Transverse colon (tissue), 4 donors: ENCODE results near the gene SMYD5. TPM values are rescaled to one million over a fixed set of nuclear protein-coding genes. Genes with fewer than 3 reads are reported as not detected.

Source experiments
- DNase-seq: peaks from one replicate; pipeline ENCODE4 v3.0.0-alpha.2; 2019
- H3K27ac ChIP-seq, 4 donors: fragments of 200-600 bp; sonication (generic); 2 replicates each; pipeline ENCODE4 v1.5.1; 2016 to 2018; ENCODE audit warnings: inconsistent platforms in 4 of 4
- H3K27me3 ChIP-seq: fragments of 200-600 bp; sonication (generic); 2 replicates; pipeline ENCODE4 v1.5.1; 2017; ENCODE audit warnings: inconsistent platforms
- H3K36me3 ChIP-seq, 4 donors: fragments of 200-600 bp; sonication (generic); 2 replicates each; pipeline ENCODE4 v1.5.1; 2017 to 2019; ENCODE audit warnings: inconsistent platforms in 4 of 4
- H3K4me1 ChIP-seq, 4 donors: fragments of 200-600 bp; sonication (generic); 2 replicates each; pipeline ENCODE4 v1.5.1; 2017 to 2020; ENCODE audit warnings: inconsistent platforms in 4 of 4
- H3K4me3 ChIP-seq, 4 donors: fragments of 200-600 bp; sonication (generic); 1 replicate in 1 of 4; 2 replicates in 3 of 4; pipeline versions ENCODE4 v1.5.1 to v1.6.1; 2017 to 2019; ENCODE audit warnings: inconsistent platforms in 4 of 4
- H3K9me3 ChIP-seq, 2 donors: fragments of 200-600 bp; sonication (generic); 2 replicates each; pipeline ENCODE4 v1.5.1; 2017 to 2019; ENCODE audit warnings: inconsistent platforms in 2 of 2
- EP300 ChIP-seq: sonication (generic); formaldehyde crosslinking; IDR thresholded peaks from one replicate; pipeline ENCODE4 v1.6.1; 2017; ENCODE audit warnings: antibody characterized with exemption, low read depth
- POLR2A ChIP-seq: fragments of 450-650 bp; IDR thresholded peaks from one replicate; pipeline ENCODE4 v1.6.1; 2016; ENCODE audit warnings: antibody characterized with exemption, mild to moderate bottlenecking, moderate library complexity
- POLR2AphosphoS5 ChIP-seq, 3 donors: sonication (generic); formaldehyde crosslinking; IDR thresholded peaks; one replicate each; pipeline ENCODE4 v1.6.1; 2016; ENCODE audit warnings: antibody characterized with exemption in 3 of 3
- WGBS, 2 donors: methylation state at CpG; one replicate each; pipeline ENCODE4 v1.1.5; 2018; ENCODE audit warnings: low coverage in 1 of 2; 5-methylcytosine and 5-hydroxymethylcytosine counted together
- in situ Hi-C, 4 donors: fragments of 200-750 bp; cut with MboI; loops; one replicate each; pipeline versions ENCODE4 v1.15.0 to v1.15.1; 2017; ENCODE audit warnings: low sequenced_read_pairs in 3 of 4, low pct_ligation_motif_present in 1 of 4, low pct_unique_long_range_greater_than_20kb in 1 of 4
- intact Hi-C: fragments of 100-400 bp; cut with DNase I; formaldehyde crosslinking; loops from one replicate; pipeline ENCODE4 v1.15.1; 2023; ENCODE audit warnings: low total_unique reads
- total RNA-seq, 4 donors: library from RNA; depleted of rRNA; stranded (reverse); fragments of >200 nt; gene quantifications; one replicate each; pipeline ENCODE4 v1.1.0, GENCODE V29; 2016
- TF ChIP-seq, protein P1 (sequence below), 5 experiments: fragments of 200-600 bp in 3 of 5; fragments of 450-650 bp in 2 of 5; sonication (generic) in 3 of 5; IDR thresholded peaks; 1 replicate in 2 of 5; 2 replicates in 3 of 5; pipeline ENCODE4 v1.5.1; 2016 to 2017; ENCODE audit warnings: antibody characterized with exemption in 5 of 5, inconsistent platforms in 3 of 5, mild to moderate bottlenecking in 2 of 5, moderate library complexity in 1 of 5

The SMYD5 gene
- total RNA-seq, 4 donors from 2014 or later, result 6.4 to 16.1 (median 13.4) TPM

DNA sequence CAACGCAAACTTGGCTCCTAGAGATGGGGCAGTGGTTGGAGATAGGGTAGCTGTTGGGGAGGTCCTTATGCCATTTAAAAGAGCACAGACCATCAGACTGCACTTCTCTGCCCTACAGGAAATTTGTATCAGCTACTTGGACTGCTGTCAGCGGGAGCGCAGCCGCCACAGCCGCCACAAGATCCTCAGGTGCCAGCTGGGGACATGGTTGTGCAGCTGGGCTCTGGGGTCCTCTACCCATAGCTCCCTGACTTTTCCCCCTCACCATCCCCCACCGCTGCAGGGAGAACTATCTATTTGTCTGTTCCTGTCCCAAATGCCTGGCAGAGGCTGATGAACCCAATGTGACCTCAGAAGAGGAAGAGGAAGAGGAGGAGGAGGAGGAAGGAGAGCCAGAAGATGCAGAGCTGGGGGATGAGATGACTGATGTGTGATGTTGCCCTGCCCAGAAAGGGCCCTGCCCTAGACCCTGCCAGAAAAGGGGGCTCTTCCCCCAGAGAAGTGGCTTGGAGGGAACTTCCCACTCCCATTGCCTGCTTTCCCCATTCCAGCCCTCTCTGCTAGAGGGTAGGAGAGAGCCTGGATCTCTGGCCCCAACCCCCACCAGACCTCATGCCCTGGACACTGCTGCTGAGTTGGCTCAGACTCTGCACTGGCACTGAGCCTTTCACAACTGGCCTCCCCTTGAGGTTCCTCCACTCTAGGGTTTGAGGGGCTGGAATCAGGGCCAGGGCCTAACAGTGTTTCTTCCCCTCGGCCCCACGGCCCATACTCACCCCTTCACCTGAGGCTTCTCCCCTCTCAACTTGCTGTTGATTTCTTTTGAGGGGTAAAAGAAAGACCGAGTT is 11.7 kb downstream of the SMYD5 start:
- Histone ChIP-seq H3K4me3 (no peak overlapping the region), H3K36me3 (peaks cover 0 to 15% (median 0%) of the 10 kb centered on the region in 4 donors), H3K27me3 (no peaks in the 10 kb centered on the region), H3K9me3 (no peaks in the 10 kb centered on the region), H3K4me1 (no peaks in the 10 kb centered on the region), H3K27ac (no peak overlapping the region)
- no peak for TF ChIP-seq POLR2A
- TF ChIP-seq POLR2AphosphoS5 (IDR thresholded peaks at IDR 0.05), result no peak
- no peak for TF ChIP-seq EP300
- TF ChIP-seq, protein P1, sequence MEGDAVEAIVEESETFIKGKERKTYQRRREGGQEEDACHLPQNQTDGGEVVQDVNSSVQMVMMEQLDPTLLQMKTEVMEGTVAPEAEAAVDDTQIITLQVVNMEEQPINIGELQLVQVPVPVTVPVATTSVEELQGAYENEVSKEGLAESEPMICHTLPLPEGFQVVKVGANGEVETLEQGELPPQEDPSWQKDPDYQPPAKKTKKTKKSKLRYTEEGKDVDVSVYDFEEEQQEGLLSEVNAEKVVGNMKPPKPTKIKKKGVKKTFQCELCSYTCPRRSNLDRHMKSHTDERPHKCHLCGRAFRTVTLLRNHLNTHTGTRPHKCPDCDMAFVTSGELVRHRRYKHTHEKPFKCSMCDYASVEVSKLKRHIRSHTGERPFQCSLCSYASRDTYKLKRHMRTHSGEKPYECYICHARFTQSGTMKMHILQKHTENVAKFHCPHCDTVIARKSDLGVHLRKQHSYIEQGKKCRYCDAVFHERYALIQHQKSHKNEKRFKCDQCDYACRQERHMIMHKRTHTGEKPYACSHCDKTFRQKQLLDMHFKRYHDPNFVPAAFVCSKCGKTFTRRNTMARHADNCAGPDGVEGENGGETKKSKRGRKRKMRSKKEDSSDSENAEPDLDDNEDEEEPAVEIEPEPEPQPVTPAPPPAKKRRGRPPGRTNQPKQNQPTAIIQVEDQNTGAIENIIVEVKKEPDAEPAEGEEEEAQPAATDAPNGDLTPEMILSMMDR (IDR thresholded peaks at IDR 0.05), result no peak
- intact Hi-C loops, result no loop called here
- DNase-seq, result no peak
- WGBS, 2 donors, result 81% methylated on average over 9 of the region's 9 CpGs; no CpG with 5 or more reads in 1 of the 2 donors
- in situ Hi-C loops, result loop anchor here in 1 of 4 donors (25.0 kb wide), 1 partner anchor 512 kb away; the partner anchor contains the start of gene TPRKB

DNA sequence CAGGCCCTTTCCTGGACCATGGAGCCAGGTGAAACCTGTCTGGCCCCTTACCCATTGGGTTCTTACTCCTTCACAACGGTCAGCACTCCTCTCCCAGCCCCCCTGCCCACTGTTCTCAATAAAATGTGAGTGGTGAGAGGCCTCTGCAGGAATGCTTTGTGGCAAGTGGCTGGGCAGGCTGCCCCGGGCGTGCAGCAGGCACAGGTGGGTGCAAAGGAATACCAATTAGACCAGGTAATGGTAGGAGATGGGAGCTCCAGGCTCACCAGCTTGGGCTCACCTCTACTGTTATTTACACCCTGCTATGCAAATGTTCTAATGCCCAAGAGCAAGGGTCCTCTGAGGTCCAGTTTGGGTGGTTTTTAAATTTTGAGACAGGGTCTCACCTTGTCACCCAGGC is 13.0 kb downstream of the SMYD5 start:
- Histone ChIP-seq H3K4me3 (no peak overlapping the region), H3K27me3 (no peaks in the 10 kb centered on the region), H3K4me1 (no peaks in the 10 kb centered on the region), H3K36me3 (peaks cover 0 to 8% (median 0%) of the 10 kb centered on the region in 4 donors), H3K27ac (no peak overlapping the region), H3K9me3 (no peaks in the 10 kb centered on the region)
- in situ Hi-C loops, result loop anchor here in 1 of 4 donors (25.0 kb wide), 1 partner anchor 510 kb away; the partner anchor contains the start of gene TPRKB
- TF ChIP-seq POLR2AphosphoS5 (IDR thresholded peaks at IDR 0.05) (no peak), EP300 (no peak), POLR2A (no peak)
- TF ChIP-seq, protein P1 (IDR thresholded peaks at IDR 0.05), result no peak
- 93% methylated on average over 3 of the region's 3 CpGs; no CpG with 5 or more reads in 1 of the 2 donors for WGBS, 2 donors
- no peak for DNase-seq
- intact Hi-C loops, result no loop called here

DNA sequence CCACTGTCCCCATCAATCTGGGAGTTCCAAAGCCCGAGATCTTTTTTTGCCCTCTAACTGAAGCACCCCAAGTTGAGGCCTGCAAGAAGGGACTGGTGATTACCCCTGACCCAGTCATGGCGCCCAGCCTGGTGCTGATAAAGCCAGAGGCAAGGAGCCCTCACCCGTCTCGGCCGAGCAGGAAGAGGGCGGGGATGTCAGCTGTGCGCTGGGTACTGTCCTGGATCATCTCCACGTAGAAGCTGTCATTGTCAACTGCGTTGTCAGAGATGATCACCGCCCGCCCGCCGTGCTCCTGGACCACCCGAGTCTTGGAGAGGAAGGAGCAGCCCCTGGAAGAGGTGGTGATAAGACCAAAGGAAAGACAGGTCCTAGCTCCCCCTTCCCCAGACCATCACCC is 14.6 kb downstream of the SMYD5 start:
- Histone ChIP-seq H3K27me3 (no peaks in the 10 kb centered on the region), H3K36me3 (peaks cover 0 to 7% (median 0%) of the 10 kb centered on the region in 4 donors), H3K9me3 (no peaks in the 10 kb centered on the region), H3K4me3 (no peak overlapping the region), H3K4me1 (peaks cover 4 to 7% (median 5%) of the 10 kb centered on the region in 4 donors), H3K27ac (no peak overlapping the region)
- in situ Hi-C loops, result loop anchor here in 1 of 4 donors (25.0 kb wide), 1 partner anchor 509 kb away; the partner anchor contains the start of gene TPRKB
- WGBS, 2 donors, result 72 to 86% methylated on average over 3 to 14 of the region's 14 CpGs
- no peak for TF ChIP-seq POLR2AphosphoS5 (IDR thresholded peaks at IDR 0.05)
- TF ChIP-seq EP300, result no peak
- TF ChIP-seq POLR2A, result no peak
- TF ChIP-seq, protein P1 (IDR thresholded peaks at IDR 0.05), result no peak
- no peak for DNase-seq
- intact Hi-C loops, result no loop called here

DNA sequence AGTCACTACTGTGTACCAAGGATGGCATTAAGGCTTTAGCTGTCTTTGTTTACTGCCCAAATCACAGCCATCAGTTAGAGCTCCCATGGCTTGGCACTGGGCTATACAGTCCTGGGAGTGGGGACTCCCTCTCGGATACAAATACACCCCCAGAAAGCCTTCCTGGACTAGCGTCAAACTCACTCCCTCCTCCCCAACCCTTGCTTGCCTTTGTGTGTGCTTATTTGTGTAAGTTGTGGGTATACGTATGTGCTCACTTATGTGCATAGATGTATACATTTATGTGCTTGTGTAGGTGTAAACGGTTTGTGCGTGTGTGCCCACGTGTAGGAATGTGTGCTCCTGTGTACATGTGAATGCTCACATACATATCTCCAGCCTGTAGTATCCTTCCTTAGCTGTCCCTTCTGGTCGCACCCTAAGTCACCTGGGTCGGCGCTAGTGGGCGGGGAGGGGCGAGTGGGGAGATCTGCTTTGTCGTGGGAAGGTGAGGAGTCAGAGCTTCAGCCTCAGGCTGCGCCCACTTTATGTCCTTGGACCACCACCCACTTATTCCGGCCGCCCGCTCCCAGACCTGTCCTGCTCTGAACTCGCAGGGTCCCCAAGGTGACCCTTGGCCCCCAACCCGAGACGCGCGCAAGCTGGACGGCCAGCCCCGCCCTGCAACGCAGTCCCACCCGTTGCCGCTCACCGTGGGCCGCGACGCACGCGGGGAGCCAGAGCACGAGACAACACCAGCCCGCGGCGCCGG is 18.5 kb downstream of the SMYD5 start:
- in situ Hi-C loops, result loop anchor here in 1 of 4 donors (25.0 kb wide), 1 partner anchor 505 kb away; the partner anchor contains the start of gene TPRKB

More for the DNA sequence above, 18.5 kb downstream of the SMYD5 start:
- no peak for TF ChIP-seq POLR2A
- TF ChIP-seq, protein P1 (IDR thresholded peaks at IDR 0.05), result peak in 1 of 5 experiments; percentile 18
- TF ChIP-seq EP300, result no peak
- Histone ChIP-seq H3K27ac (peak overlapping the region; percentile 92 to 99 (median 98)), H3K36me3 (peaks cover 0 to 7% (median 0%) of the 10 kb centered on the region in 4 donors), H3K9me3 (no peaks in the 10 kb centered on the region), H3K27me3 (no peaks in the 10 kb centered on the region), H3K4me3 (peak overlapping the region; percentile 69 to 92 (median 84)), H3K4me1 (peaks cover 16 to 30% (median 24%) of the 10 kb centered on the region in 4 donors)
- DNase-seq, result peak; percentile 57
- 2 to 60% methylated on average over 1 to 32 of the region's 37 CpGs for WGBS, 2 donors
- intact Hi-C loops, result no loop called here
